ENCODE data around the gene OTC. TPM values are rescaled to one million over a fixed set of nuclear protein-coding genes. Genes with fewer than 3 reads are reported as not detected.
A peak's percentile ranks its signal among the peaks of the same experiment; 100 is the strongest.

Gene OTC
- total RNA-seq, 2 donors from 2014 or later = 1.8 to 3.6 TPM

GRCh38 chrX:38426785-38427184, 74.4 kb downstream of the OTC start:
- no peak overlapping the region for H3K4me3 ChIP-seq
- no peaks in the 10 kb centered on the region for H3K9me3 ChIP-seq
- no peaks in the 10 kb centered on the region for H3K27me3 ChIP-seq
- peak; percentile 18 to 38 (median 19) for DNase-seq
- TF ChIP-seq POLR2A (IDR thresholded peaks at IDR 0.05) (no peak), CTCF (IDR thresholded peaks at IDR 0.05) (no peak)
- no peak overlapping the region for H3K27ac ChIP-seq
- no peaks in the 10 kb centered on the region for H3K36me3 ChIP-seq (replicated peaks in 1 of 2; ENCODE audit: insufficient read depth in 1 of 2, low read depth in 2 of 2)
- no peak for ATAC-seq
- intact Hi-C loops (cut with DNase I) = no loop called here
- peaks cover 13% of the 10 kb centered on the region for H3K4me1 ChIP-seq

GRCh38 chrX:38431525-38431924, 79.1 kb downstream of the OTC start:
- intact Hi-C loops (cut with DNase I) = no loop called here
- Histone ChIP-seq H3K4me1 (peaks cover 44% of the 10 kb centered on the region), H3K27ac (peak overlapping the region in 2 of 4 donors; percentile 57 to 69), H3K4me3 (no peak overlapping the region), H3K27me3 (no peaks in the 10 kb centered on the region), H3K36me3 (replicated peaks in 1 of 2; ENCODE audit: insufficient read depth in 1 of 2, low read depth in 2 of 2) (no peaks in the 10 kb centered on the region), H3K9me3 (no peaks in the 10 kb centered on the region)
- WGBS, 2 donors = 23 to 50% methylated on average over 1 of the region's 1 CpG
- peak in 3 of 4 donors; percentile 11 to 45 (median 17) for DNase-seq
- no peak for TF ChIP-seq POLR2A (IDR thresholded peaks at IDR 0.05)
- no peak for TF ChIP-seq CTCF (IDR thresholded peaks at IDR 0.05)
- ATAC-seq = peak; percentile 84

DNA sequence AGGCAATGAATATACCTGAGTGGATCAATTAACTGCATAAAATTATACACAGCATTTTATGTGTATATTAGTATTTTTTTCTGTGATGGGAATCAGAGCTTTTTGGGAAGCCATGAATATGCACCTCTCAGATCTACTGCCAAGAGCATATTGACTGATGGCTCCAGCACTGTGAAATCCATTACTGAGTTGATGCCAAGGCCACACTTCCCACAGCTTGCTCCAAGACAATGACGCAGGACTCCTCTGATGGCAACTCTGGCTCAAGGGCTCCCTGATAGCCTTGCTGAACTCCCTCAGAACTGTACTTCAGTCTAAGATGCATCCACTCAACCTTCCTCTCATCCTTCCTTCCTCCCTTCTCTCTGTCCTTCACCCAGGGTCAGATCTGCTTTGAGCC, 82.7 kb downstream of the OTC start:
- no peaks in the 10 kb centered on the region for H3K36me3 ChIP-seq (replicated peaks in 1 of 2; ENCODE audit: insufficient read depth in 1 of 2, low read depth in 2 of 2)
- TF ChIP-seq POLR2A (IDR thresholded peaks at IDR 0.05) (no peak), CTCF (IDR thresholded peaks at IDR 0.05) (no peak)
- WGBS, 2 donors = 0% methylated on average over 1 of the region's 1 CpG
- peak; percentile 85 for ATAC-seq
- peaks cover 44% of the 10 kb centered on the region for H3K4me1 ChIP-seq
- H3K4me3 ChIP-seq = no peak overlapping the region
- intact Hi-C loops (cut with DNase I) = no loop called here
- no peaks in the 10 kb centered on the region for H3K9me3 ChIP-seq
- peak; percentile 51 to 81 (median 58) for DNase-seq
- H3K27ac ChIP-seq = peak overlapping the region in 2 of 4 donors; percentile 34 to 40
- H3K27me3 ChIP-seq = no peaks in the 10 kb centered on the region

DNA sequence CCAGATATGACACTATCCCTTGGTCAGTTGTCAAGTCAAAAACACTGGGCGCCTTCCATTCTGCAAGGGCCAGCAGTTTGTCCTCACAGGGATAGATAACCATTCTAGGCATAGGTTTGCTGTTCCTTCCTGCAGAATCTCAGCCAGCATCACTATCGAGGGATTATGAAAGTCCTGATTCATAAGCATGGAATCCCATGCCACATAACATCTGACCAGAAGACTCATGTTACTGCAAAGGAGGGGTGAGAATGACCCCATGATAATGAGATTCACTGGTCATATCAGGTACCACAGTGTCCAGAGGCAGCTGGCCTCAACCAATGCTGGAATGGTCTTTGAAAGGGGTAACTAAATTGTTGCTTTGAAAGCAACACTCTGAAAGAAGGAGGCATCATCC, 84.7 kb downstream of the OTC start:
- intact Hi-C loops (cut with DNase I) = no loop called here
- no peak overlapping the region for H3K4me3 ChIP-seq
- no peaks in the 10 kb centered on the region for H3K36me3 ChIP-seq (replicated peaks in 1 of 2; ENCODE audit: insufficient read depth in 1 of 2, low read depth in 2 of 2)
- no peak for ATAC-seq
- no peak overlapping the region for H3K27ac ChIP-seq
- H3K27me3 ChIP-seq = no peaks in the 10 kb centered on the region
- no peak for DNase-seq
- no peaks in the 10 kb centered on the region for H3K9me3 ChIP-seq
- no peak for TF ChIP-seq POLR2A (IDR thresholded peaks at IDR 0.05)
- TF ChIP-seq CTCF (IDR thresholded peaks at IDR 0.05) = no peak
- H3K4me1 ChIP-seq = peaks cover 28% of the 10 kb centered on the region
- WGBS, 2 donors = 93 to 94% methylated on average over 2 of the region's 2 CpGs

DNA sequence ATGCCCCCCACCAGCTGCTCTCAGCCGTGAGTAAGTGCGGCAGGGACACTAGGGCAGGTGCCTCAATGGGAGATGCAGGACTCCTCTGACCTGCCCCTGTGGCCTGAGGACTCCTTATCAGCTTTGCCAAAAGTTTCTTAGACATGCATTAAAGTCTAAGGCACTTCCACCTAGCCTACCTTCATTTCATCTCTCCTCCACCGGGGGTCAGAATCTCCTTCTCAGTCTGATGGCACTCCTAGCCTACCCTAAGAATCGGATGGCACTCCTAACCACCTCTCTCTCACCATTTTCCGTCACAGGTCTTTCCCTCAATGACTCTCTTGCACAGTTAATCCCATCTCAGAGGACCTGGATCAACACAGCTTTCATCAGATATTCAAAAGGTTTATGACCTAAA, 85.9 kb downstream of the OTC start:
- Histone ChIP-seq H3K9me3 (no peaks in the 10 kb centered on the region), H3K27me3 (no peaks in the 10 kb centered on the region), H3K36me3 (replicated peaks in 1 of 2; ENCODE audit: insufficient read depth in 1 of 2, low read depth in 2 of 2) (no peaks in the 10 kb centered on the region), H3K4me3 (no peak overlapping the region), H3K4me1 (peaks cover 18% of the 10 kb centered on the region), H3K27ac (no peak overlapping the region)
- 89 to 92% methylated on average over 4 to 5 of the region's 5 CpGs for WGBS, 2 donors
- no peak for DNase-seq
- intact Hi-C loops (cut with DNase I) = no loop called here
- no peak for ATAC-seq
- TF ChIP-seq CTCF (IDR thresholded peaks at IDR 0.05) (no peak), POLR2A (IDR thresholded peaks at IDR 0.05) (no peak)

Data from body of pancreas (tissue), 4 donors.